ENCODE results near the gene SRSF5. TPM values are rescaled to one million over a fixed set of nuclear protein-coding genes. Genes with fewer than 3 reads are reported as not detected.

Gene SRSF5
- total and polyA plus RNA-seq, 2 of the 8 experiments (the other 6 are each of a cell fraction or from before 2014, with no cell fraction given): 101 to 238 TPM

GRCh38 chr14:69755296-69755695 lies 11.6 kb upstream of the SRSF5 start:
- no peak overlapping the region for H3K56ac ChIP-seq (replicated peaks; ENCODE audit: insufficient read length, low read depth, low read length)
- no peak overlapping the region for H2BK5ac ChIP-seq (ENCODE audit: low read depth, low read length)
- no peak overlapping the region for H3K4me3 ChIP-seq (ENCODE audit: extremely low read depth in 1 of 4, insufficient read depth in 2 of 4, low read depth in 3 of 4, low read length in 4 of 4)
- H3K79me2 ChIP-seq (ENCODE audit: control insufficient read depth in 1 of 2, insufficient read depth in 2 of 2, low read length in 2 of 2): no peaks in the 10 kb centered on the region
- H3K23me2 ChIP-seq (ENCODE audit: low read depth, low read length): no peaks in the 10 kb centered on the region
- H2BK15ac ChIP-seq (ENCODE audit: low read length): no peak overlapping the region
- no peaks in the 10 kb centered on the region for H3K9me3 ChIP-seq (ENCODE audit: insufficient read depth in 2 of 2, low read depth in 1 of 2, low read length in 1 of 2)
- H3K4me1 ChIP-seq (replicated peaks in 1 of 4; ENCODE audit: control insufficient read depth in 3 of 4, insufficient read depth in 4 of 4, low read length in 3 of 4): 0 out of 7 replicates have a peak, but pooled peaks cover 0 to 2% (median 0%) of the 10 kb centered on the region in 4 experiments
- DNase-seq (ENCODE audit: low read depth in 1 of 2, low spot score in 2 of 2): no peak
- no peak overlapping the region for H3K23ac ChIP-seq (ENCODE audit: insufficient read length)
- no peak overlapping the region for H2BK20ac ChIP-seq (ENCODE audit: low read length)
- H3K4me2 ChIP-seq (ENCODE audit: insufficient read depth in 1 of 2, low read depth in 2 of 2, low read length in 2 of 2): no peak overlapping the region
- no peak overlapping the region for H3K27ac ChIP-seq (ENCODE audit: low read depth, low read length)
- no peak overlapping the region for H2AK5ac ChIP-seq (ENCODE audit: low read depth, low read length)
- ChIA-PET CTCF (ENCODE audit: partially characterized antibody) (interaction anchor here (1.1 to 1.6 kb wide), 4 partner anchors 11 to 258 kb away, joined by 3 to 5 read pairs (median 4); no protein-coding TSS in a partner anchor), POLR2A (ENCODE audit: partially characterized antibody) (interaction anchor here (5.0 kb wide), 1 partner anchor 12 kb away, joined by 39 read pairs; the partner anchor contains the start of gene SRSF5)
- H3K14ac ChIP-seq (ENCODE audit: insufficient read length): no peak overlapping the region
- no peaks in the 10 kb centered on the region for H3K79me1 ChIP-seq (ENCODE audit: low read depth, low read length)
- H2BK12ac ChIP-seq (ENCODE audit: low read depth, low read length): no peak overlapping the region
- H3K36me3 ChIP-seq (ENCODE audit: control insufficient read depth in 2 of 4, insufficient read depth in 4 of 4, low read length in 3 of 4): no peaks in the 10 kb centered on the region
- H3K9ac ChIP-seq (replicated peaks in 1 of 4; ENCODE audit: extremely low read depth in 1 of 4, low read depth in 3 of 4, low read length in 3 of 4): no peak overlapping the region
- H2BK120ac ChIP-seq (replicated peaks; ENCODE audit: low read depth, low read length): no peak overlapping the region
- H4K20me1 ChIP-seq (replicated peaks in 1 of 2; ENCODE audit: control insufficient read depth in 1 of 2, insufficient read depth in 2 of 2, low read length in 2 of 2): no peaks in the 10 kb centered on the region
- H3K27me3 ChIP-seq (replicated peaks in 1 of 4; ENCODE audit: control insufficient read depth in 3 of 4, extremely low read depth in 1 of 4, insufficient read depth in 3 of 4, low read length in 3 of 4): no peaks in the 10 kb centered on the region
- no peak overlapping the region for H4K5ac ChIP-seq (ENCODE audit: insufficient read length, low read depth, low read length)
- no peak overlapping the region for H3K4ac ChIP-seq (replicated peaks; ENCODE audit: insufficient read length, low read depth, low read length)
- no peak overlapping the region for H3K18ac ChIP-seq (ENCODE audit: extremely low read depth, low read length)
- no peak overlapping the region for H2AFZ ChIP-seq (ENCODE audit: low read length)
- no peak overlapping the region for H4K8ac ChIP-seq (ENCODE audit: extremely low read depth, insufficient read depth, low read length)
- H4K91ac ChIP-seq (replicated peaks; ENCODE audit: insufficient read length, low read length): no peak overlapping the region
- no peak for FAIRE-seq
- TF ChIP-seq ATF2 (IDR thresholded peaks at IDR 0.05; ENCODE audit: low read length): no peak
- no peak for TF ChIP-seq RBBP5 (IDR thresholded peaks at IDR 0.05; ENCODE audit: borderline replicate concordance, low read depth, low read length)
- TF ChIP-seq SIX5 (IDR thresholded peaks at IDR 0.05; ENCODE audit: low read depth, low read length): no peak
- TF ChIP-seq ASH2L (IDR thresholded peaks at IDR 0.05; ENCODE audit: low read length): no peak
- no peak for TF ChIP-seq BACH1 (IDR thresholded peaks at IDR 0.05; ENCODE audit: low read length)
- no peak for TF ChIP-seq EZH2 (IDR thresholded peaks at IDR 0.05; ENCODE audit: low read depth, low read length, severe bottlenecking)
- TF ChIP-seq TAF7 (optimal IDR thresholded peaks at IDR 0.05; ENCODE audit: borderline replicate concordance, low read depth, low read length): no peak
- no peak for TF ChIP-seq MAFK (IDR thresholded peaks at IDR 0.05; ENCODE audit: low read depth, low read length)
- no peak for TF ChIP-seq USF2 (IDR thresholded peaks at IDR 0.05; ENCODE audit: low read length)
- no peak for TF ChIP-seq CTBP2 (IDR thresholded peaks at IDR 0.05; ENCODE audit: borderline replicate concordance, insufficient read depth, insufficient read length, low read length)
- TF ChIP-seq POLR2A (IDR thresholded peaks at IDR 0.05; ENCODE audit: control extremely low read depth in 1 of 2, low read depth in 2 of 2, low read length in 2 of 2): no peak
- TF ChIP-seq ZNF274 (IDR thresholded peaks at IDR 0.05; ENCODE audit: borderline replicate concordance, extremely low read depth, low read length): no peak
- no peak for TF ChIP-seq POU5F1 (IDR thresholded peaks at IDR 0.05; ENCODE audit: low read depth, low read length)

All from H1 (cell line).